Stimulated activated effector memory CD8-positive, alpha-beta T cell treated with anti-CD3 and anti-CD28 coated beads, Interleukin-12 subunit alpha, Interleukin-12 subunit beta, amount 100 ng/mL, for 72 hours (primary cell): Measurements from ENCODE around the gene OXT.
A peak's percentile ranks its signal among the peaks of the same experiment; 100 is the strongest.
"Not testable (repeated sequence)": the region's sequence is repeated elsewhere in the genome, so short reads cannot be mapped to it uniquely, and the experiment has no call there.

ENCODE experiments used
- ATAC-seq: fragments of 150-1000 bp; cut with Tn5 transposase; 2 replicates; pipeline ENCODE4 v1.10.0; 2021
- DNase-seq, 2 donors: peaks; one replicate each; pipeline ENCODE4 v3.0.0; 2021 to 2022; ENCODE audit warnings: low spot score in 2 of 2
- H3K27ac Mint-ChIP-seq: one replicate; pipeline ENCODE4 v1.8.0; 2022; ENCODE audit warnings: mild to moderate bottlenecking, mixed read lengths
- H3K36me3 Mint-ChIP-seq: one replicate; pipeline ENCODE4 v1.8.0; 2022; ENCODE audit warnings: mild to moderate bottlenecking, mixed read lengths
- H3K4me1 Mint-ChIP-seq: one replicate; pipeline ENCODE4 v1.8.0; 2022; ENCODE audit warnings: mixed read lengths
- H3K4me3 Mint-ChIP-seq: one replicate; pipeline ENCODE4 v1.8.0; 2022; ENCODE audit warnings: mild to moderate bottlenecking, mixed read lengths
- H3K9me3 Mint-ChIP-seq: one replicate; pipeline ENCODE4 v1.8.0; 2022; ENCODE audit warnings: mixed read lengths

OXT gene

GRCh38 chr20:3045042-3045815, 26.2 kb upstream of the OXT start:
- Mint-ChIP-seq H3K4me1 (peaks cover 37% of the 10 kb centered on the region), H3K36me3 (peaks cover 65% of the 10 kb centered on the region)
- ATAC-seq, result peak; percentile 71

GRCh38 chr20:3045816-3046676, 25.4 kb upstream of the OXT start, which contains the start of gene MRPS26:
Gene MRPS26, plus strand, starts transcription at chr20:3046052. Its CDS starts 17 bp downstream, at chr20:3046069.
- peaks cover 57% of the 10 kb centered on the region for H3K36me3 Mint-ChIP-seq
- peaks cover 32% of the 10 kb centered on the region for H3K4me1 Mint-ChIP-seq
- peak within 1 kb of the TSS; percentile 90 for H3K27ac Mint-ChIP-seq
- peak; percentile 95 for ATAC-seq
- H3K4me3 Mint-ChIP-seq, result peak within 1 kb of the TSS; percentile 92
- DNase-seq, result peak; percentile 77 to 91
- H3K9me3 Mint-ChIP-seq, result no peaks in the 10 kb centered on the region

More at GRCh38 chr20:3045042-3045815, 26.2 kb upstream of the OXT start:
- no peaks in the 10 kb centered on the region for H3K9me3 Mint-ChIP-seq
- no peak for DNase-seq
- peak overlapping the region; percentile 90 for H3K27ac Mint-ChIP-seq
- peak overlapping the region; percentile 92 for H3K4me3 Mint-ChIP-seq

GRCh38 chr20:3046677-3047462, 24.6 kb upstream of the OXT start:
- ATAC-seq, result no peak
- peak overlapping the region; percentile 90 for H3K27ac Mint-ChIP-seq
- DNase-seq, result no peak

GRCh38 chr20:3047486-3048419, 23.7 kb upstream of the OXT start:
- Mint-ChIP-seq H3K9me3 (no peaks in the 10 kb centered on the region), H3K27ac (no peak overlapping the region), H3K4me1 (peaks cover 32% of the 10 kb centered on the region), H3K36me3 (peaks cover 47% of the 10 kb centered on the region), H3K4me3 (peak overlapping the region; percentile 92)
- no peak for ATAC-seq
- no peak for DNase-seq

More at GRCh38 chr20:3046677-3047462, 24.6 kb upstream of the OXT start:
- H3K9me3 Mint-ChIP-seq, result no peaks in the 10 kb centered on the region
- H3K4me1 Mint-ChIP-seq, result peaks cover 32% of the 10 kb centered on the region
- peaks cover 50% of the 10 kb centered on the region for H3K36me3 Mint-ChIP-seq
- peak overlapping the region; percentile 92 for H3K4me3 Mint-ChIP-seq

GRCh38 chr20:3051385-3052019, 19.9 kb upstream of the OXT start:
- Mint-ChIP-seq H3K9me3 (no peaks in the 10 kb centered on the region), H3K4me1 (peaks cover 13% of the 10 kb centered on the region), H3K4me3 (no peak overlapping the region), H3K36me3 (peaks cover 36% of the 10 kb centered on the region), H3K27ac (no peak overlapping the region)
- DNase-seq (no peak), ATAC-seq (no peak)

GRCh38 chr20:3059489-3059888, 11.9 kb upstream of the OXT start:
- ATAC-seq (no peak), DNase-seq (no peak)
- Mint-ChIP-seq H3K4me1 (no peaks in the 10 kb centered on the region), H3K36me3 (no peaks in the 10 kb centered on the region), H3K4me3 (no peak overlapping the region), H3K9me3 (no peaks in the 10 kb centered on the region), H3K27ac (no peak overlapping the region)

- not testable (repeated sequence) for H3K4me3 Mint-ChIP-seq, H3K27ac Mint-ChIP-seq, ATAC-seq, H3K4me1 Mint-ChIP-seq, H3K36me3 Mint-ChIP-seq, DNase-seq, H3K9me3 Mint-ChIP-seq
Observed at GRCh38 chr20:3064119-3064518, 7.3 kb upstream of the OXT start.

GRCh38 chr20:3067139-3068014, 4.0 kb upstream of the OXT start:
- Mint-ChIP-seq H3K36me3 (no peaks in the 10 kb centered on the region), H3K9me3 (no peaks in the 10 kb centered on the region), H3K4me1 (peaks cover 12% of the 10 kb centered on the region), H3K4me3 (no peak overlapping the region), H3K27ac (no peak overlapping the region)
- ATAC-seq, result no peak
- no peak for DNase-seq

GRCh38 chr20:3068075-3068474, 3.3 kb upstream of the OXT start:
- H3K4me3 Mint-ChIP-seq, result no peak overlapping the region
- no peaks in the 10 kb centered on the region for H3K9me3 Mint-ChIP-seq
- no peak overlapping the region for H3K27ac Mint-ChIP-seq
- no peak for ATAC-seq
- no peak for DNase-seq
- peaks cover 14% of the 10 kb centered on the region for H3K4me1 Mint-ChIP-seq
- H3K36me3 Mint-ChIP-seq, result no peaks in the 10 kb centered on the region

GRCh38 chr20:3068986-3069900, 2.2 kb upstream of the OXT start:
- DNase-seq (no peak), ATAC-seq (peak; percentile 40)
- no peak overlapping the region for H3K27ac Mint-ChIP-seq
- H3K36me3 Mint-ChIP-seq, result no peaks in the 10 kb centered on the region
- H3K9me3 Mint-ChIP-seq, result no peaks in the 10 kb centered on the region
- peaks cover 14% of the 10 kb centered on the region for H3K4me1 Mint-ChIP-seq
- no peak overlapping the region for H3K4me3 Mint-ChIP-seq

GRCh38 chr20:3070725-3071124, 695 bp upstream of the OXT start:
- Mint-ChIP-seq H3K4me3 (peak overlapping the region; percentile 70), H3K9me3 (no peaks in the 10 kb centered on the region), H3K27ac (peak overlapping the region; percentile 26), H3K36me3 (no peaks in the 10 kb centered on the region), H3K4me1 (peaks cover 14% of the 10 kb centered on the region)
- DNase-seq (no peak), ATAC-seq (no peak)

GRCh38 chr20:3071266-3071609, 182 bp upstream of the OXT start:
- no peak for DNase-seq
- Mint-ChIP-seq H3K27ac (peak overlapping the region; percentile 26), H3K36me3 (no peaks in the 10 kb centered on the region), H3K9me3 (no peaks in the 10 kb centered on the region), H3K4me1 (peaks cover 14% of the 10 kb centered on the region), H3K4me3 (peak overlapping the region; percentile 70)
- ATAC-seq, result no peak
